ENCODE data around the gene ZNF689. TPM values are rescaled to one million over a fixed set of nuclear protein-coding genes. Genes with fewer than 3 reads are reported as not detected.

The ZNF689 gene
- polyA plus RNA-seq, 1 donor from 2014 or later, result 10.6 TPM

- Histone ChIP-seq H3K79me2 (replicated peaks; ENCODE audit: insufficient read depth, low read length) (no peaks in the 10 kb centered on the region), H3K9me2 (ENCODE audit: insufficient read depth, low read length) (no peaks in the 10 kb centered on the region), H2AFZ (ENCODE audit: low read depth, low read length) (no peak overlapping the region), H3K9me3 (ENCODE audit: low read length) (no peaks in the 10 kb centered on the region), H3K36me3 (ENCODE audit: insufficient read depth, low read length) (no peaks in the 10 kb centered on the region), H3K4me2 (ENCODE audit: low read length) (no peak overlapping the region), H3K27me3 (ENCODE audit: insufficient read depth, low read depth, low read length) (no peaks in the 10 kb centered on the region), H3K27ac (ENCODE audit: low read length) (no peak overlapping the region), H3K4me3 (ENCODE audit: low read length) (no peak overlapping the region), H3F3A (ENCODE audit: insufficient read depth, low read length, poor library complexity, severe bottlenecking) (no peaks in the 10 kb centered on the region), H4K20me1 (ENCODE audit: insufficient read depth) (no peaks in the 10 kb centered on the region), H3K9ac (ENCODE audit: low read length) (no peak overlapping the region)
- TF ChIP-seq POLR2AphosphoS5 (IDR thresholded peaks at IDR 0.05) (no peak), MXI1 (conservative IDR thresholded peaks at IDR 0.05; ENCODE audit: poor library complexity, severe bottlenecking) (no peak), EP300 (conservative IDR thresholded peaks at IDR 0.05; ENCODE audit: poor library complexity, severe bottlenecking) (no peak), EZH2 (IDR thresholded peaks at IDR 0.05; ENCODE audit: borderline replicate concordance, insufficient read depth, low read length, poor library complexity, severe bottlenecking) (no peak), RAD21 (conservative IDR thresholded peaks at IDR 0.05) (no peak), SMC3 (conservative IDR thresholded peaks at IDR 0.05; ENCODE audit: poor library complexity) (no peak), REST (IDR thresholded peaks at IDR 0.05; ENCODE audit: borderline replicate concordance) (no peak), TAF1 (IDR thresholded peaks at IDR 0.05; ENCODE audit: low read depth) (no peak), CTCF (IDR thresholded peaks at IDR 0.05; ENCODE audit: poor library complexity, severe bottlenecking) (no peak)
These were observed 27.4 kb downstream of the ZNF689 start for GRCh38 chr16:30582611-30583340.

- Histone ChIP-seq H3K36me3 (ENCODE audit: insufficient read depth, low read length) (no peaks in the 10 kb centered on the region), H3K27ac (ENCODE audit: low read length) (no peak overlapping the region), H3K9me2 (ENCODE audit: insufficient read depth, low read length) (no peaks in the 10 kb centered on the region), H3K9ac (ENCODE audit: low read length) (no peak overlapping the region), H3K4me2 (ENCODE audit: low read length) (no peak overlapping the region), H3K9me3 (ENCODE audit: low read length) (no peaks in the 10 kb centered on the region), H3K79me2 (replicated peaks; ENCODE audit: insufficient read depth, low read length) (no peaks in the 10 kb centered on the region), H3F3A (ENCODE audit: insufficient read depth, low read length, poor library complexity, severe bottlenecking) (no peaks in the 10 kb centered on the region), H4K20me1 (ENCODE audit: insufficient read depth) (no peaks in the 10 kb centered on the region), H3K27me3 (ENCODE audit: insufficient read depth, low read depth, low read length) (no peaks in the 10 kb centered on the region), H3K4me3 (ENCODE audit: low read length) (no peak overlapping the region), H2AFZ (ENCODE audit: low read depth, low read length) (no peak overlapping the region)
- no peak for TF ChIP-seq POLR2AphosphoS5 (IDR thresholded peaks at IDR 0.05)
- TF ChIP-seq EZH2 (IDR thresholded peaks at IDR 0.05; ENCODE audit: borderline replicate concordance, insufficient read depth, low read length, poor library complexity, severe bottlenecking), result no peak
- no peak for TF ChIP-seq SMC3 (conservative IDR thresholded peaks at IDR 0.05; ENCODE audit: poor library complexity)
- TF ChIP-seq CTCF (IDR thresholded peaks at IDR 0.05; ENCODE audit: poor library complexity, severe bottlenecking), result no peak
- no peak for TF ChIP-seq MXI1 (conservative IDR thresholded peaks at IDR 0.05; ENCODE audit: poor library complexity, severe bottlenecking)
- TF ChIP-seq RAD21 (conservative IDR thresholded peaks at IDR 0.05), result no peak
- TF ChIP-seq TAF1 (IDR thresholded peaks at IDR 0.05; ENCODE audit: low read depth), result no peak
These were observed 28.7 kb downstream of the ZNF689 start for GRCh38 chr16:30581457-30581856.
